Measurements from ENCODE around the gene ISYNA1.
A peak's percentile ranks its signal among the peaks of the same experiment; 100 is the strongest.

Gene ISYNA1

DNA sequence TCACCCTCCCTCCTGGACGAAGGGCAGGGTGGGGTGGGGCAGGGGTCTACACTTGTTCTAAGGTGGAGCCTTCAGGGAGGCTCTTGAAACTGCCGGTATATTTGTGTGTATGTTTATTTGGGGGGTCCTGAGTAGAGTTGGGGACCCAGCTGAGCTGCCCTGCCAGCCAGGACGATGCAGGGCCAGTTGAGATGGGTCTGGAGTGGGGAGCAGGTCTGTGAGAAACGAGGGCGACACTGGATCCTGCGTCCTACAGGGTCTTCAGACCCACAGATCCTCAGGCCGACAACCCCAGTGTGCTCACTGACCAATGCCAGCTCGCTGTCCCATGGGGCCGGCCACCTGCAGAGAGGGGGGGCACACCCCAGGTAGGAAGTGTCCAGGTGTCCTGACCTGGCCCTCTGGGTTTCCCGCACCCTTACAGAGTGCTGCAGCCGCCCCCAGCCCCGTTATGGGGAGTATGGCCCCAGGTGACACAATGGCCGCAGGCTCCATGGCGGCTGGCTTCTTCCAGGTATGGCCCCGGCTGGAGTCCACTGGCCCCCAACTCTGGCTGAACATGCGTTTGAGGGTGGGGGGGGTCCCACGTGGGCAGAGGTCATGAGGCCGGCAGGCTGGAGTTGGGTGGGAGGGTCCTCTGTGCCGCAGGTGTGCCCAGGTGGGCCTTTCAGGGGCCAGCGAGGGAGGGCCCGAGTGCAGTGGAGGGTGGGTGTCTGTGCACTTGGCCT is 7.4 kb downstream of the ISYNA1 start:
- no peak for DNase-seq

DNA sequence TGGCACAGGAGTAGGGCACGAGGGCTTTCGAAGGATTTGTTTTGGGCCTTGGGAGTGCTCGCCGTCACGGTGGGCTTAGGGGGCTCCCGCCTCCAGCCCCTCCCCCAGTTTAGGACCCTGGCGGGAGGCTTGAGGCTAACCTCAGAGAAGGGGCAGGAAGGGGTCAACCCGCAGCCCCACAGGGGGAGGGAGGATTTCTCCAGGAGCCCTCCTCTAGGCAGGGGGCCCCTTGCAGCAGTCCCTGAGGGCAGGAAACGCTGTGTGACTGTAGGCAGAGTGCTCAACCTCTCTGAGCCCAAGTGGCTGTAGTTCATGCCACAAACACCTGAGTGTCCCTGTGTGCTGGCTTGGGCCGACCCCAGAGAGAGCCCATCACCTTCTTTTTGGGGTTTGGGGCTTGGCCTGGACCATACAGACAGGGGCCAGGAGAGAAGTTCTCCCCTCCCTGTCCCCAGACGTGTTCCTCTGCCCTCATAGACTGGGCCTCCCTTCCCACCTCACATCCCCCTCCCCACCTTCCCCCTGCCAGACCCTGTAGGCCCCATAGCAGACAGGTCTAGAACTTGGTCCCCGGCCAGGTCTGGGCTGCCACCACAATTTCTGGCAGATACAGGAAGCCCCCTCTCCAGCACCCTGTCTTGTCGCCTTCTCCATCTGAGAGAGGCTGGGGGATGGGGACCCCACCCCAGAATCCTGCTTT is 8.1 kb downstream of the ISYNA1 start:
- no peak for DNase-seq

DNA sequence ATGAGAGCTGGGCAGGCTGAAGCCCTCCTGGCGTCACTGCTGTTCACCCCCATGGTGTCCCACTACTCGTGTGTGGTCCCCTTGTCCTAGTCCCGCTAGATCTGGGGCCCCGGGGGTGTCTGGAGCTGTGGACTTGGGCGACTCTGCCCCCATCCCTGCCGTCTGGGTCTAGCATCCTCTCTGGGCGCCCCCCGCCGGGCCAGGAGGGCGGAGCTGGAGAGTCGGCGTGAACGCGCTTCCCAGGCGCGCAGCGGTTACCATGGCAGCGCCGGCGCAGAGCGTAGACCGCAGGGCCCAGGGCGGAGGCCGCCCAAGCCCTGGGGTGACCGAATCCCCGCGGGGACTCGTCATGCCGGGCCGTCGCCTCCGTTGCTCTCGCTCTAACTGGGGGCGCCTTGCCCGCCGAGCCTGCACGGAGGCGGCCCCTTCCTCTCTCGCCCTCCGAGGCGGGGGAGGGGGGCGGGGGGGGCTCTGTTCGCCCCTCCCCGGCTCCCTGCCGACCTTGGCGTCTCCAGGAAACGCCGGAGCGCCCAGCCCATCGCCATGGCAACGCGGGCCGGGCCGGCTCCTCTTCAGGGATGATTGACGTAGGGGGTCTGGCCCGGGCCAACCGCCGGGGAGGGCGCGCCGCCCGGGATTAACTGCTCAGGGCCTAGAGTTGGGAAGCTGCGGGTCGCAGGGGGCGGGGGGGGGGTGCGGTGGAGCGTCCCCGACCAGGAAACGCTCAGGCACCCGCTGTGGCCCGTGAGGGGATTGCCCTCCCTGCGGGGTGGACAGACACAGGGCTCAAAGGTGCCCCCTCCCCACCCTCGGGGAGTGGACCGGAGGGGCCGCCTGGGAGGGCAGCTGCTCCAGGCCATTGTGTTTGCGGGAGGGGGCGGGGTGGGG is 8.9 kb downstream of the ISYNA1 start:
- peak; percentile 94 for DNase-seq

GRCh38 chr19:18428173-18428786 is 9.7 kb downstream of the ISYNA1 start:
- DNase-seq: no peak

GRCh38 chr19:18427743-18428113 is 10.2 kb downstream of the ISYNA1 start:
- DNase-seq: no peak

DNA sequence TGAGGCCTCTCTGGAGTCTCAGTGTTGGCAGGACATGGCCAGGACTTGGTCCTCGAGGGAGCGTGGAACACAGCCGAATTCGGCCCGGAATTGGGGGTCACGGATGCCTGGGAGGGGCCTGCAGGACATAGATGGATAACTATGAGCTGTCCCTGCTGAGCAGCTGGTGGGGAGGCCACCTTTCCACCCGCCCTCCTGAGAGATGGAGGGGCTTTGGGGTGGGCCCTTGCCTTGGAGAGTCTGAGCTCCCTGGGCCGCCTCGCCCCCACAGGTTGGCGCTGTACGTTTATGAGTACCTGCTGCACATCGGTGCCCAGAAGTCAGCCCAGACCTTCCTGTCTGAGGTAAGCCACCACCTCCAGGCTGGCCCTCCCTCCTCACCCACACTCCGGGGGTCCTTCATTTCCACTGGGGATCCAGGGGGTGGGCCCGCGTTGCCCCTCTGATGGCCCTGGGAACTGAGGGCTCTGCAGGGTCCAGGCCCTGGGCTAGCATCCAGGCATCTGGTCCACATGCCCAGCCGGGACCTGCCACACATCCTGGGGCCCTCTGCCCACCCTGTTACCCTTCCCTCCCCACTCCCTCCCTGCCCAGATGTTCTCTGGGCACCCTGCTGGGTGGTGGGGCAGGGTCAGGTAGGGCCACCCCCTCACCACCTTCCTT is 10.7 kb downstream of the ISYNA1 start:
- no peak for DNase-seq

- DNase-seq: no peak
Measured at GRCh38 chr19:18426416-18426767, 11.5 kb downstream of the ISYNA1 start.

GRCh38 chr19:18425515-18426415 is 12.2 kb downstream of the ISYNA1 start:
- no peak for DNase-seq

GRCh38 chr19:18424890-18425514 is 12.9 kb downstream of the ISYNA1 start:
- DNase-seq: no peak

- no peak for DNase-seq
Measured at GRCh38 chr19:18424122-18424889, 13.6 kb downstream of the ISYNA1 start.

DNA sequence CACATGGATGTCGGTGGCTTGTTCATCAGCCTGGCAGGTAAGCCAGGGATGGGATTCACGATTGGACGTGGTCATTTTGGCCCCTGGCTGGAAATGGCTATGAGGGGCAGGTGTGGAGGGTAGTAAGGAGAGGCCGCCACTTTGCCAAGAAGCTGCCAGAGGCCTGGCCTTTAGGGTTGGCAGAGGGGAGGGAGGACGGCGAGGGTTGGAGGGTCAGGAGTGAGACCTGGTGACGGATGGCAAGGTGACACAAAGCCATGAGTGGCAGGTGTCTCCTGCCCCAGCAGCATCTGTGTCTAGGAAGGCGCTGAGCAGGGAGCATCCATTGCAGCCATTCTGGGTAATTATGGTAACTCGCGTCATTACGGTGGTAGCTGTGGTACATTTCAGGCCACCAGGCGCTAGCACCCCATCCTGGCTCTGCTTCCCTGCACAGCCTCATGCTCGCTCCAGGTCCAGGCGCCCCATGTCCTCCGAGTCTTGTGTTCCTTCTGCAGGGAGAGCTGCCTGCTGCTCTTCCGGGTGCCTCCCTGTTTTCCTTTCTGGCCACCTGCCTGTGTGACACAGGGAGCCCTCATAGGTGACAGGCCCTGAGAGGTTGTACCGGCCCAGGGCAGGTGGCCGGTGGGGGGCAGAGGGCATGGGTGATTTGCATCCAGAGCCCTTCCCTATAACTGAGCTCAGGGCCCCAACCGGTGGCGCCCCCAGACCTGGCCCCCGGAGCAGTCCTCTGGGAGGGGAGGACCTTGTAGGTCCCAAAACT is 14.5 kb downstream of the ISYNA1 start:
- DNase-seq: no peak

GRCh38 chr19:18422530-18423191 is 15.3 kb downstream of the ISYNA1 start:
- no peak for DNase-seq

- no peak for DNase-seq
Measured at GRCh38 chr19:18421371-18421959, 16.5 kb downstream of the ISYNA1 start.

DNA sequence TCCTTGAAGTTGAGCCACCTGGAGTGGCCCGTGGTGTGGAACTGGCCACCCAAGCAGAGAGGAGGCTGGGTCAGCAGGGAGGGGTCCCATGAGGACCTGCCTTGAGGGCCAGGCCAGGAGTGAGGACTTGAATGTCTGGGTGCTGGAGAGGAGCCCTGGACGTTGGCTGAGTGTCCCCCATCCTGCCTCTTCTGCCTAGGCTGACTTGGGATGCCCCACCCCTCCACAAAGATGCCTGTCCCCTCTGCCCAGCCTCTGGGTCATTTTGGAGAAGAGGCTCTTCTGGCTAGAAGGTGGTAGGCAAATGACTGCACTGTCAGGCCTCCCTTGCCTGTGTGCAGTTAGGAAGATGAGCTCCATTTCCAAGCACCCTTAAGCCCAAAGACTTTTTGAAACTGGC is 17.0 kb downstream of the ISYNA1 start:
- no peak for DNase-seq

GRCh38 chr19:18419699-18420460 is 18.1 kb downstream of the ISYNA1 start:
- DNase-seq: peak; percentile 20

- peak; percentile 83 for DNase-seq
Measured at GRCh38 chr19:18419195-18419698, 18.7 kb downstream of the ISYNA1 start, which contains the start of gene SSBP4. TSS of gene SSBP4 (plus strand) at chr19:18419398. CDS start at chr19:18419649, 251 bp downstream.

DNA sequence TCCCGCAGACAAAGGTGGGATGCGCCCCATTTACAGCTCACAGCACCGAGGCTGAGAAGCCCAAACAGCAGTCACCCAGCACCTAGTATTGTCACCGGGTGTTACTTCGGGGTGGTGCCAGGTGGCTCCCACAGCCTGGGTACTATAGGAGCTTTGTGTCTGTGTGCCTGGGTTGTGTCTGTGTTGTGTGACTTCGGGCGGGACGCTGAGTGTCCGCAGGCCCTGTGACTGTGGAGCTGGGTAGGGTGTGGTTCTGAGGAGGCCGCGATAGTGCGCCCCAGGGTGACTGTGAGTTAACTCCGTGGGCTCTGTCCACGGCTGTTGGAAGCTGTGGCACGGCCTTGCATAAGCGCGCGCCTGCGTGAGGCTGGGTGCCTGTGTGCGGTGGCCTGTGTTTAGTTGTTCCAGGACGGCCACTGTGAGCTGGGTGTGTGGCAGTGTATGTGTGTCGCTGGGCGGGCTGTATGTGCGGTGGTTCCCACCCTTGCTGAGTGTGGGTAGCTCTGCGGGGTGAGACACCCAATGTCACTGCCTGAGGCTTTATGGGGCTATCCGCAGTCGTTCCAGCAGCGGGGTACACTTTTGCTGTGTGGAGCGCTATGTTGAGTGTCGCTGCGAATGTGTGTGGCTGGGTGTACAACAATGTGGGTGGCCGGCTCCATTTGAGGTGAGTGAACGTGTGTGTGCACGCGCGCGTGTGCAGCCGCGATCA is 19.3 kb downstream of the ISYNA1 start:
- no peak for DNase-seq

Measured in NCI-H1436 (cell line).